ENCODE data around the gene SLC37A3.

DNA sequence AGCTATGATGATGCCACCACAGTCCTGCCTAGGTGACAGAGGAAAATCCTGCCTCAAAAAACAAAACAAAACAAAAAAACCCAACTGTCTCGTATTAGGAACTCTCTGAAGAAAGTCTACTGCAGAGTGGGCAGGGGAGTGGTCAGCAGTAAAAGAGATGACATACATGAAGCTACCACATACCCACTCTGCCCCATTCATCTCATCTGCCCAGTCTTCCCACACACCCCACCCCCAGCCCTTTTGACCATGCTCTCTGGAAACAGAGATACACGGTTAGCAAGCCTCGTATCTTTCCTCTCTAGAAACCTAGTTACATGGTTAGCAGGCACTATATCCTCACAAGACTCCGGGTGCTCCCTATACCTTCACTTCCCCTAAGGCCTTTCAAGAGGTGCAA lies 8.3 kb downstream of the SLC37A3 start:
- TF ChIP-seq POLR2AphosphoS5 (IDR thresholded peaks at IDR 0.05; ENCODE audit: low read depth, low read length) = no peak
- no peak for TF ChIP-seq POLR2A (IDR thresholded peaks at IDR 0.05; ENCODE audit: low read depth, low read length)
- TF ChIP-seq TAF1 (IDR thresholded peaks at IDR 0.05; ENCODE audit: low read depth, low read length) = no peak
- no peak for TF ChIP-seq SPI1 (IDR thresholded peaks at IDR 0.05; ENCODE audit: low read depth, low read length)
- no peak for TF ChIP-seq POU2F2 (IDR thresholded peaks at IDR 0.05; ENCODE audit: low read depth, low read length)

All from GM12891 (cell line).